LHCN-M2 (cell line): ENCODE data around the gene ZNF787. TPM values are rescaled to one million over a fixed set of nuclear protein-coding genes. Genes with fewer than 3 reads are reported as not detected.

Source experiments
- DNase-seq: peaks from one replicate; pipeline ENCODE4 v3.0.0-alpha.2; 2012; ENCODE audit warnings: low read depth
- total RNA-seq: library from RNA; depleted of rRNA; stranded (reverse); fragments of >200 nt; gene quantifications from 2 replicates; pipeline ENCODE4 v1.2.3, GENCODE V29; 2014; rRNA removed

ZNF787 gene
- total RNA-seq, 1 experiment from 2014 or later: 26.9 TPM

DNA sequence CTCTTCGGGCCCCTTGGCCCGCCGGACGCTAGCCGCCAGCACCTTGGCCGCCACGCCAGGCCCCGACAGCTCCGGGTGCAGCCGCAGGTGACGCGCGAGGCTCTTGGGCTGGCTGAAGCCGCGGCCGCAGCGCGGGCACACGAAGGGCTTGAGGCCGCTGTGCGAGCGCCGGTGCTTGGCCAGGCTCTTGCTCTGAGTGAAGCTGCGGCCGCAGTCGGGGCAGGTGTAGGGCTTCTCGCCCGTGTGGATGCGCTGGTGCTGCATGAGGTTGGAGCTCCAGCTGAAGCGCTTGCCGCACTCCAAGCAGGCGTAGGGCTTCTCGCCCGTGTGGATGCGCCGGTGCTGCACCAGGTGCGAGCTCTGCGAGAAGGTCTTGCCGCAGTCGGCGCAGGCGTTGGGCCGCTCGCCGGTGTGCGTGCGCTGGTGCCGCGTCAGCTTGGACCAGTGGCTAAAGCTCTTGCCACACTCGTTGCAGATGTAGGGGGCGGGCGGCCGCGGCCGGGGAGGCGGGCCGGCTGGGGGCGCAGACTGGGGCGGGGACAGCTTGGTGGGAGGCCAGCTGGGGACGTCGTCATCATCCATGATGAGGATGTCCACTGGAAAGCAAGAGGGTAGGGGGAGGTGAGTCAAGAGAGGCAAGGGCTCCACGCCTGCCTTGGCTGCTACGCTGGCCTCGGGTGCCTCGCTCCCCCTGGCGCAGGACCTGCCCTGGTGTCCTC is 32.4 kb downstream of the ZNF787 start:
- no peak for DNase-seq

DNA sequence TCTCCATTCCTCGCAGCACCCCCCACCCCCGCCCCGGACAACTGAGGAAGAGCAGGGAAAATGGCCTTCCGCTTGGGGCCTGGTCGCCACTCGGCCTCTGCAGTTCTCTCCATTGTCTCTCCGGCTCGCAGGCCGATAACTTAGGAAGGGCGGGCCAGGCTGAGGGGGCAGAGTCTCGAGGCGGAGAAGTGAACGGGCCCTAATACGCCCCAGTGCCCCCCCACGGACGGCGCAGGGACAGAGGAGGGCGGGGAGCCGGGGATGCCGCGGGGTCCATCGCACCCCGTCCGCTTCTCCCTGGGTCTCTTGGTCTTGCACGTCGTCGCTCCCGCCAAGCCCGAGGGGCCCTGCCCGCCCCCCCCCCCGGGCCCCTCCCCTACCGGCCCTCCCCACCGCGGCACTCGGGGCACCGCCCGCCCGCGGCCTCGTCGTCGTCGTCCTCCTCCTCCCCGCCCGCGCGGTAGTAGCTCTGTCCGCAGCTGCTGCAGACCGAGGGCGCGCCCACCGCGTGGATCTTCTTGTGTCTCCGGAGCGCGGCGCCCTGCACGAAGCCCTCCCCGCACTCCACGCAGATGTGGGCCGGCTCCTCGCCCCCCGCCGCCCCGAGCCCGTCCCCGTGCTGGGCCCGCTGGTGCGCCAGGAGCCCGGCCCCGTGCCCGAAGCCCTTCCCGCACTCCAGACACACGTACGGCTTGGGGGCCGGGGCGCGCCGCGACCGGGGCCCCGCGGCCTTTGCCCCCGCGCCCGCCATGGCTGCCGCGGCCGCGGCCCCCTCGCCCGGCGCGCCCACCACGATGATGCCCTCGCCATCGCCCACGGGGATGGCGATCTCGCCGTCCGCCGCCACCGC is 33.2 kb downstream of the ZNF787 start:
- DNase-seq: no peak

DNA sequence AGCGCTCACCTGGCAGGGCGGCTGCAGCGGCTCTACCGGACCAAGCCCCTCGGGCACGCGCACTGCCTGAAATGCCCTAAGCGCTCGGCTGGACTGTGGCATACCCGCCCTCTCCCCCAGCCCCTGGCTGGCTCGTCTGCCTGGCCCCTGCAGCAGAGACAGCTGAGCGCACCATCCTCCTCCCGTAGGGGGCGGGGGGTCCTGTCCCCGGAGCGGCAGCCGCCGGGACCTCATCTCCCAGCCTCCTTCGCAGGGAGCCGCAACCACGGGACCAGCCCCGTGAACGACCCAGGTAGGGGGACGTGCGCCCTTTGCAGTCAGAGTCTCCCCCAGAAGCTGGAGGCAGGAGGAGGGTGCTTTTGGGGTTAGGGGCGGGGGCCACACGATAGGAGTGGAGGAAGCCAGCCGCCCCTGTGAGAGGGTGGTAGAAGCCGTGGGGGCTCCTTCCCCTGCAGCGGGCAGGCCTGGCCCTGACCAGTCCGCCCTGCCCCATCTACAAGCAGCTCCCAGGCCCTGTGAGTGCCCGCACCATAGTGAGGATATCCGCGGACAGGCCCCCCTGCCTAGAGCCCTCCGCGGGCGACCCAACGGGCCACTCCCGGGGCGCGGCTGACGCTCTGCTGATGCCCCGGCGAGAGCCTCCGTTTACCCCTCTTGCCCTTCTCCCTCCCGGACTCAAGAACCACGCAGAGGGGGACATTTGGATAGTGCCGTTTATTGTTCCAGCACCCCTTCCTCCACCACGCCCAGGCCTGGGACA is 34.2 kb downstream of the ZNF787 start:
- DNase-seq: no peak

DNA sequence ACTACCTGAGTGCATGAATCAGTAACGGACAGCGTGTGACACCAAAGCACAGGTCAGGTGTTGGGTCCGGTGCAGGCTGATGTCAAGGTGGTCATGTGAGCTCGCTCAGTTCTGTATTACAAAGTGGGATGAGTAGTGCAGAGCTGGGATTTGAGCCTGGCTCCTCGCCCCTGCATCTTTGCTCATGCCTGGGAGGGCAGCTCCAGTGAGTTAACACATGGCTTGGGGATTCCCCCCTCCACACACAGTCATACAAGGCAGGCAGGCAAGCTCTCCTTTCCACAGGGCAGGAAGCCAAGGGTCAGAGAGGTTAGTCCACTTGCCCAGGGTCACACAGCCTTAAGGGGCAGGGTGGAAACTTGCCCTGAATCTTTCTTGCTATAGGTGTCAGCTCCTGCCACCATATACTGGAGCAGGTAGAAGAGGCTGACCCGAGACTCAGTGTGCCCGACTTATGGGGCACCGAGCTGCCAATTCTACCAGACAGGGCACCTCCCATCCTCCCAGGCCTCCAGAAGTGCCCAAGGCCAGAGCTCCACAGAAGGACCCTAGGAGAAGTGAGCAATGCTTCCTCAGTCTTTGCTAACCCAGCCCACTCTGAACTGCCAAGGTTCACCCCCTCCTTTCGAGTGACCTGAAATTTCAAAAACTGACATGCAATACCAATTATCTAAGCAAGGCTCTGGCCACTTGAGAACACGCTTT is 35.4 kb downstream of the ZNF787 start:
- DNase-seq: no peak

DNA sequence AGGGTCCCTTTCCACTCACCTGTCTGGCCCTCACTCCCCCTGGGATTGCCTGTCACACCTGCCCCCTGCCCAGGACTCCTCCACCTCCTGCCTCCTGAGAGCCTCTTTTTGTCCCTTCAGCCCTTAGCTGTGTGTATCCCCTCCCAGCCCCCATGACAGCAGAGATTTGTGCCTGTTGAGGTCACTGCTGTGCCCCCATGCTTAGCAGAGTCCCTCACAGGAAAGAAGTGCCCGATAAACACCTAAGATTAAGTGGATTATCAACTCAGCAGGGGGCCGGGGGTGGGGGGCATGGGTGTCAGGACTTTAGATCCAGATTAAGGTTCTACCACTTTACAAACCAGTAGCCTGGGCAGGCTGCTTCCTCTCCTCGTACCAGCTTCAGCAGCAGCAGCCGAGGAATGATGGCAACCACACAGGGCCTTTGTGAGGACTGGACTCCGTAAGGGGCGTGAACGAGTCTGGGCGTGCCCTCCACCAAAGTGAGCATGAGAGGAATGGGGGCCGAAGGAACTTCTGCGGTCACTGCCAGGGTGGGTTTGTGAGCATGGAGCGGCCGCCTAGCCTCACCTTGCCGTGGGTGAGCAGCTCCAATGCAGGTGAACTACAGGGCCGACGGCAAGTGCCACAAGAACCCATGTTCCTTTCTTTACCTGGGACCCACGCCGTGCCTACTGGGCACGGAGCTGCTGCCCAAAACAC is 36.1 kb downstream of the ZNF787 start:
- DNase-seq: no peak

DNA sequence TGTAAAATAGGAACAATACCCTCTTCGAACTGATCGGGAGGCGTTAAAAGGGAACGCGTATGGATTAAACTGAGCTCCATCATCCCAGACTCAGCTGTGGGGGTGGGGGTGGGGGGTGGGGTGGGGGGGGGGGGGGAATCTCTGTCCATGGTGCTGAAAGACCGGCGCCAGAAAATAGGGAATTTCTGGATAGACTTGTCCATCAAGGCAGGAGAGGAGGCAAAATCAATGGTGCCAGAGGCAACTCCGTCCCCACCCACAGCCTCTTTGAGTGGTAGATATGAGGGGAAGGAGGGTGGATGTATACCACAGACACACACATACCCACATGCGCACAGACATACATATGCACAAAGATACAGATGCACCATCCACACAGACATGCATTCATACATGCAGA is 37.4 kb downstream of the ZNF787 start:
- DNase-seq: no peak

DNA sequence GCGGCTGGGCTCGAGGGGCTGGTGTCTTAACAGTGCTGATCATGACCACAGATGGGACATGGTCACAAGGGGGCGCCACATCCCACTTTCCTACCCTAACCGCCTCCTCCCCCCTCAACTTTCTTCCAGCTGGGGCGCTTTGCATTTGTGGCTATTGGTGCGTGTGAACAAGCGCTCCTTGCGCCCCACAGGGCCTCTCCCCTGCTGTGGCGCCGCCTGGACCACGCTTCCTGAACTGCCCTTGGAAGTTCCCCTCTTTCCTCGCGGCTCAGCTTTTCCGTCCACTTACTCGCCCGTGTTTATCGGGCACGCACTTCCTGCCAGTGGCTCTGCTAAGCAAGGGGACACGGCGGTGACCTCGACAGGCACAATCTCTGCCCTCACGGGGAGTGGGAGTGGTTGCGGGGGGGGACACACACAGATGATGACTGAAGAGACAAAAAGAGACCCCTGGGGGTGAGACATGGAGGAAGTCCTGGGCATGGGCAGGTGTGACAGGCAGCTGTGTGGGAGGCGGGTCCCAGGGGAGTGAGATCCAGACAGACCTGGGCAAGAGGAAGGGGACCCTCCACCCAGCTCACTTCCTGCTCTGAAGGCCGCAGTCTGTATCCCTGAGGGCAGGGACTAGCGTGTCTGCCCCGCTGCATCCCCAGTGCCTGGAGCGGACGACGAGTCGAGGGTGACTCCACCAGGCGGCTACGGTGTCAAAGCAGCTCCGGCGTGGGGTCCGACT is 40.3 kb downstream of the ZNF787 start:
- peak; percentile 76 for DNase-seq

DNA sequence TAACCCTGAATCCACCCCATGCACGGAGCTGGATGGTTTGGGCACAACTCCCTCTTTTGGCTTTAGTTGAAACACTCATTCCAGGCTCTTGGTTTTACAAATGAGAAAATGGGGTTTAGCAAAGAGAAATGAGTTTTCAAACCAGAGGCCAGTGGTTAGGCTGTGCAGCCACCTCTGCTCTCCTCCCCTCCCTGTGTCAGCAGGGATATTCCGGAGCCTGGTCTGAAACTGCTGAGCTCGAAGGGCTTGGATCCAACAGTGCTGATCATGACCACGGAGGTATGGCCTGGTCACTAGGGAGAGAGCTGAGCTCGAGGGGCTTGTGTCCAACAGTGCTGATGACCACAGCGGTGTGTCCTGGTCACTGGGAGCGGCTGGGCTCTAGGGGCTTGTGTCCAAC is 41.5 kb downstream of the ZNF787 start:
- DNase-seq: no peak

DNA sequence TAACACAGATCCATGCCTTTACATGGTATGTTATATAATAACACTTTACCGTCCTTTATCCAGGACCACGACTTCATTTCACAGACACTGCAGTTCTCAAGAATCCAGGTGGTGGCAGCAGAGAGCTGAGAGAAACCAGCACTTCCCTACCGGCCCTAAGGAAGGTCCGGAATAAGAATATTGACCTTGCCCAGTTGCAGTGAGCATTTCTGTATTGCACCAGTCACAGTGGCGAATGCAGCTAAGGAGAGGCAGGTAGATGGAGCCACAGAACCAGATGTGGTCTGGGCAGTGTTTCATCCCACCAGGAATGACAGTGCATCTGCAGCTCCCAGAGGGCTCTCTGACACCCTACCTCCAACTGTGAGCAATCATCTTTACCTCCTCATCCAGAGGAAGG is 44.6 kb downstream of the ZNF787 start:
- DNase-seq: peak; percentile 46

DNA sequence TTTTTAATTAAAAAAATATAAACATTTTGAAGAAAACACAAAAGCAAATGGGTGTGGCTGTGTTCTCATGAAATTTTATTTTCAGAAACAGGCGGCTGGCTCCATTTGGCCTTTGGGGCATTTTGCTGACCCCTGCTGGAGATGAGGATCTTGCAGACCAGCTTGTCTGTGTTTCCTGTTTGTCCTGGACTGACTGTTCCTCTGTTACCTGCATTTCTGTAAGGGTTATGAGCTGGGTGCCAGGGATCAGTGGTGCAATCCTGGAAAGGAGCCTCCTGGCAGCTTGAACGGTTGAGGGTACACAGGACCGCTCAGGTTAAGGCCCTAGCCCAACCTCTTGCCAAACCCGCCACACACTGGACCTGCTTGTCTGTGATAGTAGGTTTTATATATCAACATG is 49.9 kb downstream of the ZNF787 start:
- DNase-seq: peak; percentile 6

DNA sequence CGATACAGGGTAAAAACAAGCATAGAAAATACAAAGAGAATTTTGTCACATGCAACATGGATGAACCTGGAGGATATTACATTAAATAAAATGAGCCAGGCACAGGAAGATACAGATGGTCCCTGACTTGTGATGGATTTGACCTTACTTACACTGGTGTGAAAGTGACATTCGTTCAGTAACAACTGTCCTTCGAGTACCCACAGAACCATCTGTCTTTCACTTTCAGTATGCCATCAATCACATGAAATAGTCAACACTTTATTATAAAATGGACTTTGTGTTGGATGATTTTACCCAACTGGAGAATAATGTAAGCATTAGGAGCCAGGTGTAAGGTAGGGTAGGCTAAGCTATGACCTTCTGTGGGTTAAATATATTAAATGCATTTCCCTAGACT is 51.5 kb downstream of the ZNF787 start:
- no peak for DNase-seq

DNA sequence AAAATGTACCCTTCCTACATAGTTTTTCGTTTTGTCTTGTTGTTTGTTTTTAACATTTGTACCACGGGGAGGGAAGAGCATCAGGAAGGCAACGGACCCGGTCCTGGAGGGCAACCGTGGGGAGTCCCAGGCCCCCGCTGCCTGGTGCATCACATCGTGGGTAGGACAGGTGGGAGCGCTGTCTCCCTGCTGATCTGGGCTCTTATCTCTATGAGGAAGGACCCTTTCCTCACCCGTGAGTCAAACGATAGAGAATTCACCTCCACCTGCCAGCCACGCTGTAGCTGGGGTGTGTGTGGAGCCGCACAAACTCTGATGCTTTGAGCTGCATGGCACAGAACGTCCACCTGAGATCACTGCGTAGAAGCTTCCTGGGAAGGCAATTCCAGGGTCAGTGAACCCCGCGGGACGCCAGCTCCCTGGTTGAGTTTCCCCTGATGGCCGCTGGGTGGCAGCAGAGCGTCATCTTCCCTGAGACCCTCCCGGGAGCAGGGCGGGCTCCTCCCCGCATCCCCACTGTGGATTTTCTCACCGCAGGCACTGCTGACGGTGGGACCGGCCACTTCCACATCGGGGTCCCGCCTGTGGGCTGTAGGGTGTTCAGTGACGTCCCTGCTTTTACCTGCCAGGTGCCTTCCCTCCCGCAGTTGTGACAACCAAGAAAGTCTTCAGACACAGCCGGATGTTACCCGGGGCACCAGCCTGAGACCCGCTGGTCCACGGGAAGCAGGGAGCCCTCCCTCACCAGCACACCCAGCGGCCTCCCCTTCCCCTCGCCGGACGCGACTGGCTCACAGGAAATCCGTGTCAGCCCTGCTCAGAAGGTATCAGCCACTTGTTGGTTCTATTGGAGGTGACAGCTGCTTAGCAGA is 54.7 kb downstream of the ZNF787 start:
- peak; percentile 26 for DNase-seq

DNA sequence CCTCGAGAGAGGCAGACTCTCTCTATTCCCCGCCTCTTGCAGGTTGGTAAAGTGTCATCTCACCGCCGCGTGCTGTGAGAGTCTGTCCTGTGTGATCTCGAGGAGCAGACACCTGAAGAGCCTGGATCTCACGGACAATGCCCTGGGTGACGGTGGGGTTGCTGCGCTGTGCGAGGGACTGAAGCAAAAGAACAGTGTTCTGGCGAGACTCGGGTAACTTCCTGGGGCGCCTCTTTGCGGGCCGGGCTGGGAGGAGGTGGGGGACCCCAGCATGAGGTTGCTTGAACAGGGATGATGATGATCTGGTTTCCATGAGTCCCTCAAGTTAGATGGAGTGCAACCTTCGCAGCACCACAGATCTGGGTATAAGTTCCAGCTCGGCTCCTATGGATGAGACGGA is 67.5 kb downstream of the ZNF787 start:
- DNase-seq: no peak

Other genes starting within 250 kb of the ZNF787 start
- not detected in 2 replicates for gene NLRP13, start 189.0 kb downstream of the ZNF787 start, total RNA-seq
- not detected in 2 replicates for gene NLRP8, start 173.5 kb downstream of the ZNF787 start, total RNA-seq
- gene NLRP5, start 134.5 kb downstream of the ZNF787 start, total RNA-seq: not detected in 2 replicates
- gene ZNF444, start 20.0 kb upstream of the ZNF787 start, total RNA-seq: 35.4 and 42.6 TPM in 2 replicates
- gene GALP, start 54.7 kb upstream of the ZNF787 start, total RNA-seq: not detected in 2 replicates
- not detected in 2 replicates for gene ZSCAN5B, start 76.5 kb upstream of the ZNF787 start, total RNA-seq
- not detected in 2 replicates for gene ZSCAN5C, start 81.0 kb upstream of the ZNF787 start, total RNA-seq
- gene EDDM13, start 151.5 kb upstream of the ZNF787 start, total RNA-seq: not detected in 2 replicates
- gene ZSCAN5A, start 193.5 kb upstream of the ZNF787 start, total RNA-seq: 2.9 and 4.6 TPM in 2 replicates